Activated CD4-positive, alpha-beta T cell treated with anti-CD3 and anti-CD28 coated beads, Interleukin-2, amount 50 U/mL, for 1 hour (primary cell): ENCODE data around the gene ISOC1.

Experiments
- DNase-seq: peaks from one replicate; pipeline ENCODE4 v3.0.0-alpha.2; 2020

ISOC1 gene

GRCh38 chr5:129094087-129094923 is at the start of gene ISOC1:
Gene ISOC1 (plus strand): TSS chr5:129094749. CDS start chr5:129094767, 18 bp downstream.
- peak; percentile 89 for DNase-seq

- no peak for DNase-seq
These were observed 48.4 kb upstream of the ISOC1 start for GRCh38 chr5:129046151-129046550.

GRCh38 chr5:129048509-129048908 is 46.0 kb upstream of the ISOC1 start:
- no peak for DNase-seq

- DNase-seq, result no peak
These were observed 45.3 kb upstream of the ISOC1 start for GRCh38 chr5:129049126-129049799.

- no peak for DNase-seq
These were observed 43.3 kb upstream of the ISOC1 start for GRCh38 chr5:129051283-129051682.

- no peak for DNase-seq
These were observed 41.1 kb upstream of the ISOC1 start for GRCh38 chr5:129053438-129053837.

- no peak for DNase-seq
These were observed 37.2 kb upstream of the ISOC1 start for GRCh38 chr5:129057329-129057728.

- DNase-seq, result no peak
These were observed 32.7 kb upstream of the ISOC1 start for GRCh38 chr5:129061849-129062248.

GRCh38 chr5:129063483-129064113 is 31.0 kb upstream of the ISOC1 start:
- DNase-seq, result no peak

GRCh38 chr5:129065721-129066120 is 28.8 kb upstream of the ISOC1 start:
- no peak for DNase-seq

- DNase-seq, result no peak
These were observed 26.8 kb upstream of the ISOC1 start for GRCh38 chr5:129067745-129068144.

- DNase-seq, result no peak
These were observed 25.3 kb upstream of the ISOC1 start for GRCh38 chr5:129069292-129069691.

- DNase-seq, result no peak
These were observed 21.4 kb upstream of the ISOC1 start for GRCh38 chr5:129073111-129073510.

- DNase-seq, result no peak
These were observed 19.6 kb upstream of the ISOC1 start for GRCh38 chr5:129074903-129075302.

GRCh38 chr5:129077433-129078075 is 17.0 kb upstream of the ISOC1 start:
- DNase-seq, result no peak

GRCh38 chr5:129078247-129078646 is 16.3 kb upstream of the ISOC1 start:
- DNase-seq, result no peak

- DNase-seq, result no peak
These were observed 15.9 kb upstream of the ISOC1 start for GRCh38 chr5:129078660-129079059.

- no peak for DNase-seq
These were observed 15.1 kb upstream of the ISOC1 start for GRCh38 chr5:129079496-129079895.

GRCh38 chr5:129080766-129081165 is 13.8 kb upstream of the ISOC1 start:
- DNase-seq, result no peak

GRCh38 chr5:129082225-129083136 is 12.1 kb upstream of the ISOC1 start:
- no peak for DNase-seq

- DNase-seq, result peak; percentile 29
These were observed 663 bp downstream of the ISOC1 start for GRCh38 chr5:129094924-129095899.
